Testis (tissue), 2 donors: ENCODE data around the gene PCBP2.

Experiments used
- CTCF ChIP-seq, 3 experiments: fragments of 450-650 bp in 2 of 3; fragments of 200-600 bp in 1 of 3; sonication (generic) in 1 of 3; IDR thresholded peaks; one replicate each; pipeline ENCODE4 v1.5.1; 2016 to 2019; ENCODE audit warnings: antibody characterized with exemption in 3 of 3, mild to moderate bottlenecking in 2 of 3, moderate library complexity in 1 of 3
- POLR2A ChIP-seq: fragments of 450-650 bp; IDR thresholded peaks from one replicate; pipeline ENCODE4 v1.6.1; 2017; ENCODE audit warnings: antibody characterized with exemption, mild to moderate bottlenecking, moderate library complexity

- TF ChIP-seq CTCF (IDR thresholded peaks at IDR 0.05), result no peak
- TF ChIP-seq POLR2A, result no peak
Measured at GRCh38 chr12:53461059-53461458, 9.2 kb downstream of the PCBP2 start.
